HepG2 (cell line): ENCODE results near the gene LRRN2. TPM values are rescaled to one million over a fixed set of nuclear protein-coding genes. Genes with fewer than 3 reads are reported as not detected.
A peak's percentile ranks its signal among the peaks of the same experiment; 100 is the strongest.

ENCODE experiments used
- CEBPG ChIP-seq: IDR thresholded peaks from 2 replicates; pipeline ENCODE4 v1.6.1; 2016
- HOXA5 ChIP-seq: sonication (generic); formaldehyde crosslinking; IDR thresholded peaks from 2 replicates; pipeline ENCODE4 v1.4.0; 2020; ENCODE audit warnings: missing genetic modification reagents
- TCF7 ChIP-seq: sonication (generic); IDR thresholded peaks from 2 replicates; pipeline ENCODE4 v1.6.1; 2016; ENCODE audit warnings: antibody characterized with exemption, low read depth
- ZBTB40 ChIP-seq, 2 experiments: fragments of 450-650 bp in 1 of 2; sonication (generic) in 1 of 2; formaldehyde crosslinking in 1 of 2; IDR thresholded peaks; 2 replicates each; pipeline versions ENCODE4 v1.6.1 to v1.8.0; 2016 to 2022; ENCODE audit warnings: antibody characterized with exemption in 1 of 2, mild to moderate bottlenecking in 1 of 2, missing genetic modification reagents in 1 of 2
- ZNF615 ChIP-seq: sonication (generic); formaldehyde crosslinking; IDR thresholded peaks from 2 replicates; pipeline ENCODE4 v1.5.0; 2020; ENCODE audit warnings: mild to moderate bottlenecking, missing genetic modification reagents, borderline replicate concordance
- ZNF687 ChIP-seq: sonication (generic); formaldehyde crosslinking; IDR thresholded peaks from 2 replicates; pipeline ENCODE4 v1.5.1; 2020; ENCODE audit warnings: mild to moderate bottlenecking, missing genetic modification reagents, moderate library complexity
- ZNF703 ChIP-seq: sonication (generic); formaldehyde crosslinking; IDR thresholded peaks from 2 replicates; pipeline ENCODE4 v1.5.1; 2020; ENCODE audit warnings: missing genetic modification reagents, mild to moderate bottlenecking, moderate library complexity, borderline replicate concordance
- polyA plus RNA-seq, 8 experiments: library from polyadenylated mRNA; depleted of rRNA in 3 of 8; stranded (reverse) in 7 of 8; unstranded in 1 of 8; fragments of >200 nt; fragmentation: Illumina TruSeq in 4 of 8; extraction: Trizol in 4 of 8; gene quantifications; 2 replicates each; pipeline versions ENCODE4 v1.2.1 to v1.2.3, GENCODE V29; 2011 to 2016; ENCODE audit warnings: low read depth in 4 of 8, missing spikeins in 1 of 8, mixed read lengths in 1 of 8; ENCODE audit not compliant: insufficient read depth in 1 of 8
- total RNA-seq, 5 experiments: library from RNA; depleted of rRNA; stranded (reverse); fragments of >200 nt; fragmentation: Illumina TruSeq; extraction: Trizol; gene quantifications; 2 replicates each; pipeline ENCODE4 v1.2.3, GENCODE V29; 2016; ENCODE audit warnings: low read depth in 1 of 5

The LRRN2 gene
- total and polyA plus RNA-seq, 2 of the 13 experiments (the other 11 are each of a cell fraction or from before 2014, with no cell fraction given): not detected

GRCh38 chr1:204623365-204623893 is 62.1 kb downstream of the LRRN2 start (continued):
- TF ChIP-seq ZNF703 (CRISPR knock-in tag) (no peak), CEBPG (CRISPR knock-in tag) (no peak), TCF7 (no peak), ZNF615 (CRISPR knock-in tag) (no peak), ZNF687 (CRISPR knock-in tag) (peak; percentile 54), ZBTB40 (IDR thresholded peaks at IDR 0.05) (no peak), ZBTB40 (CRISPR knock-in tag; IDR thresholded peaks at IDR 0.05) (no peak), HOXA5 (CRISPR knock-in tag) (no peak)
